Panc1 (cell line): Measurements from ENCODE around the gene CLDN11.

ENCODE experiments used
- POLR2AphosphoS5 ChIP-seq: IDR thresholded peaks from 2 replicates; pipeline ENCODE4 v1.6.1; 2012; ENCODE audit warnings: mild to moderate bottlenecking, low read depth, low read length, moderate library complexity
- TF ChIP-seq, protein P1 (sequence below): fragments of 450-650 bp; IDR thresholded peaks from 2 replicates; pipeline ENCODE4 v1.5.1; 2017; ENCODE audit warnings: mild to moderate bottlenecking
- TF ChIP-seq, protein P2 (sequence below), 2 experiments: IDR thresholded peaks; 2 replicates each; pipeline ENCODE4 v1.6.1; 2011 to 2012; ENCODE audit warnings: low read depth in 2 of 2, control low read depth in 1 of 2, low read length in 1 of 2, mild to moderate bottlenecking in 1 of 2, moderate library complexity in 1 of 2; ENCODE audit not compliant: insufficient read depth in 1 of 2

DNA sequence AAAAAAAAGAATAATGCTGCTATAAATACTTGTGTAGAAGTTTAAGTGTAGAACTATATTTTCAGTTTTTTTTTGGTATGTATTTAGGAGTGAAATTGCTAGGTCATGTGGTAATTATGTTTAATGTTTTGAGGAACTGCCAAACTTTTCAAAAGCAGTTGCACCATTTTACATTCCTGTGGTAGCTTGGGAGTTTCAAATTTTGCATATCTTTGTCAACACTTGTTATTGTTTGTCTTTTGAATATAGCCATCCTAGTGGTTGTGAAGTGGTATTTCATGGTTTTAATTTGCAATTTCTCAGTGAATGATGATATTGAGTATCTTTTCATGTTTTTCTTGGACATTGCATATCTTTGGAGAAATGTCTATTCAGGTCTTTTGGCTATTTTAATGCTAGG is 30.7 kb upstream of the CLDN11 start:
- no peak for TF ChIP-seq POLR2AphosphoS5
- TF ChIP-seq, protein P1, sequence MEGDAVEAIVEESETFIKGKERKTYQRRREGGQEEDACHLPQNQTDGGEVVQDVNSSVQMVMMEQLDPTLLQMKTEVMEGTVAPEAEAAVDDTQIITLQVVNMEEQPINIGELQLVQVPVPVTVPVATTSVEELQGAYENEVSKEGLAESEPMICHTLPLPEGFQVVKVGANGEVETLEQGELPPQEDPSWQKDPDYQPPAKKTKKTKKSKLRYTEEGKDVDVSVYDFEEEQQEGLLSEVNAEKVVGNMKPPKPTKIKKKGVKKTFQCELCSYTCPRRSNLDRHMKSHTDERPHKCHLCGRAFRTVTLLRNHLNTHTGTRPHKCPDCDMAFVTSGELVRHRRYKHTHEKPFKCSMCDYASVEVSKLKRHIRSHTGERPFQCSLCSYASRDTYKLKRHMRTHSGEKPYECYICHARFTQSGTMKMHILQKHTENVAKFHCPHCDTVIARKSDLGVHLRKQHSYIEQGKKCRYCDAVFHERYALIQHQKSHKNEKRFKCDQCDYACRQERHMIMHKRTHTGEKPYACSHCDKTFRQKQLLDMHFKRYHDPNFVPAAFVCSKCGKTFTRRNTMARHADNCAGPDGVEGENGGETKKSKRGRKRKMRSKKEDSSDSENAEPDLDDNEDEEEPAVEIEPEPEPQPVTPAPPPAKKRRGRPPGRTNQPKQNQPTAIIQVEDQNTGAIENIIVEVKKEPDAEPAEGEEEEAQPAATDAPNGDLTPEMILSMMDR: no peak
- TF ChIP-seq, protein P2, sequence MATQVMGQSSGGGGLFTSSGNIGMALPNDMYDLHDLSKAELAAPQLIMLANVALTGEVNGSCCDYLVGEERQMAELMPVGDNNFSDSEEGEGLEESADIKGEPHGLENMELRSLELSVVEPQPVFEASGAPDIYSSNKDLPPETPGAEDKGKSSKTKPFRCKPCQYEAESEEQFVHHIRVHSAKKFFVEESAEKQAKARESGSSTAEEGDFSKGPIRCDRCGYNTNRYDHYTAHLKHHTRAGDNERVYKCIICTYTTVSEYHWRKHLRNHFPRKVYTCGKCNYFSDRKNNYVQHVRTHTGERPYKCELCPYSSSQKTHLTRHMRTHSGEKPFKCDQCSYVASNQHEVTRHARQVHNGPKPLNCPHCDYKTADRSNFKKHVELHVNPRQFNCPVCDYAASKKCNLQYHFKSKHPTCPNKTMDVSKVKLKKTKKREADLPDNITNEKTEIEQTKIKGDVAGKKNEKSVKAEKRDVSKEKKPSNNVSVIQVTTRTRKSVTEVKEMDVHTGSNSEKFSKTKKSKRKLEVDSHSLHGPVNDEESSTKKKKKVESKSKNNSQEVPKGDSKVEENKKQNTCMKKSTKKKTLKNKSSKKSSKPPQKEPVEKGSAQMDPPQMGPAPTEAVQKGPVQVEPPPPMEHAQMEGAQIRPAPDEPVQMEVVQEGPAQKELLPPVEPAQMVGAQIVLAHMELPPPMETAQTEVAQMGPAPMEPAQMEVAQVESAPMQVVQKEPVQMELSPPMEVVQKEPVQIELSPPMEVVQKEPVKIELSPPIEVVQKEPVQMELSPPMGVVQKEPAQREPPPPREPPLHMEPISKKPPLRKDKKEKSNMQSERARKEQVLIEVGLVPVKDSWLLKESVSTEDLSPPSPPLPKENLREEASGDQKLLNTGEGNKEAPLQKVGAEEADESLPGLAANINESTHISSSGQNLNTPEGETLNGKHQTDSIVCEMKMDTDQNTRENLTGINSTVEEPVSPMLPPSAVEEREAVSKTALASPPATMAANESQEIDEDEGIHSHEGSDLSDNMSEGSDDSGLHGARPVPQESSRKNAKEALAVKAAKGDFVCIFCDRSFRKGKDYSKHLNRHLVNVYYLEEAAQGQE (IDR thresholded peaks at IDR 0.05; ENCODE audit: insufficient read depth in 1 of 2, low read depth in 2 of 2, low read length in 1 of 2): no peak
